Measurements from ENCODE around the gene P2RX1. TPM values are rescaled to one million over a fixed set of nuclear protein-coding genes. Genes with fewer than 3 reads are reported as not detected.

Gene P2RX1
- total and polyA plus RNA-seq, 2 donors (not counting 1 experiment from before 2014, with no cell fraction given): 25.7 to 84.7 TPM

GRCh38 chr17:3921502-3922319 is 5.4 kb upstream of the P2RX1 start:
- H3K79me2 ChIP-seq (ENCODE audit: control insufficient read depth, insufficient read depth, low read length): peaks cover 7% of the 10 kb centered on the region
- ChIA-PET POLR2A (interaction anchor here (1.2 kb wide), 1 partner anchor 40 kb away, joined by 4 read pairs; no protein-coding TSS in a partner anchor), CTCF (interaction anchor here (0.9 to 5.6 kb wide), 5 partner anchors 7 to 78 kb away, joined by 3 to 30 read pairs (median 3); no protein-coding TSS in a partner anchor)
- ATAC-seq (ENCODE audit: low read depth) (no peak), DNase-seq (no peak)
- no peak overlapping the region for H3K9ac ChIP-seq (ENCODE audit: low read length)
- no peak overlapping the region for H3K27ac ChIP-seq (ENCODE audit: low read length in 2 of 2)
- Mint-ChIP-seq H3K27me3 (no peaks in the 10 kb centered on the region), H3K9me3 (ENCODE audit: insufficient read depth) (no peaks in the 10 kb centered on the region), H3K4me3 (no peak overlapping the region), H3K4me1 (peaks cover 49% of the 10 kb centered on the region), H3K27ac (peak overlapping the region; percentile 80)
- 93% methylated on average over 27 of the region's 27 CpGs for WGBS (ENCODE audit: insufficient coverage)
- H3K9me3 ChIP-seq (ENCODE audit: control extremely low read depth in 1 of 3, control insufficient read depth in 2 of 3, insufficient read depth in 1 of 3, low read length in 2 of 3): peaks cover 0 to 3% (median 0%) of the 10 kb centered on the region in 3 donors
- H3K36me3 ChIP-seq (replicated peaks in 1 of 2; ENCODE audit: control extremely low read depth in 1 of 2, control insufficient read depth in 1 of 2, extremely low read depth in 1 of 2, insufficient read depth in 2 of 2, low read length in 1 of 2): peaks cover 2 to 15% of the 10 kb centered on the region in 2 experiments
- peaks cover 20% of the 10 kb centered on the region for H4K20me1 ChIP-seq (ENCODE audit: control insufficient read depth, insufficient read depth, low read length, poor library complexity, severe bottlenecking)
- no peak for TF ChIP-seq CTCF (IDR thresholded peaks at IDR 0.05)
- TF ChIP-seq EZH2 (IDR thresholded peaks at IDR 0.05; ENCODE audit: borderline replicate concordance, insufficient read depth, low read depth, low read length, poor library complexity, severe bottlenecking): no peak
- H3K4me2 ChIP-seq (replicated peaks; ENCODE audit: low read depth, low read length, poor library complexity, severe bottlenecking): no peak overlapping the region
- intact Hi-C loops (cut with micrococcal nuclease): no loop called here
- no peaks in the 10 kb centered on the region for H3K27me3 ChIP-seq (replicated peaks in 1 of 4; ENCODE audit: control extremely low read depth in 1 of 4, control insufficient read depth in 3 of 4, insufficient read depth in 4 of 4, low read length in 3 of 4)
- peaks cover 16 to 41% of the 10 kb centered on the region in 2 donors for H3K4me1 ChIP-seq (ENCODE audit: control insufficient read depth in 2 of 2, insufficient read depth in 2 of 2, low read length in 2 of 2)
- H2AFZ ChIP-seq (ENCODE audit: insufficient read depth, low read depth, low read length, poor library complexity, severe bottlenecking): no peak overlapping the region
- H3K4me3 ChIP-seq (ENCODE audit: control extremely low read depth in 1 of 5, extremely low read depth in 1 of 5, insufficient read depth in 1 of 5, low read depth in 2 of 5, low read length in 4 of 5): no peak overlapping the region

DNA sequence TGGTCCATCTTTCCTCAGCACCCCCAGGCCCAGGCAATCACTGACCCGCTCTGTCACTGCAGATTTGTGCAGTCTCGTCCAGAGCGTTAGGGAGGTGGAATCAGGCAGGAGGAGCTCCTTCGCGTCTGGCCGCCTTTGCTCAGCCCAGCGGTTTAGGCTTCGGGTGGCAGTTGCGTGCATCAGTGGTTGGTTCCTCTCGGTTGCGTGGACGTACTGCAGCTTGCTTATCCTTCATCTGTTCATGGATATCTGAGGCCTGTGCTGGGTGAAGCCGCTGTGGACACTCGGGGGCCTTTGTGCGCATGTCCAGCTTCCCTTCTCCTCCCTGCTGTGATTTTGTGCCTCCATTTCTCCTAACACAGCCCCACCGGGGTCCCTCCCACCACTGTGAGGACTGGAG is 4.7 kb upstream of the P2RX1 start:
- Histone ChIP-seq H3K27me3 (replicated peaks in 1 of 4; ENCODE audit: control extremely low read depth in 1 of 4, control insufficient read depth in 3 of 4, insufficient read depth in 4 of 4, low read length in 3 of 4) (no peaks in the 10 kb centered on the region), H3K36me3 (replicated peaks in 1 of 2; ENCODE audit: control extremely low read depth in 1 of 2, control insufficient read depth in 1 of 2, extremely low read depth in 1 of 2, insufficient read depth in 2 of 2, low read length in 1 of 2) (peaks cover 2 to 11% of the 10 kb centered on the region in 2 experiments), H2AFZ (ENCODE audit: insufficient read depth, low read depth, low read length, poor library complexity, severe bottlenecking) (no peak overlapping the region), H3K9me3 (ENCODE audit: control extremely low read depth in 1 of 3, control insufficient read depth in 2 of 3, insufficient read depth in 1 of 3, low read length in 2 of 3) (peaks cover 0 to 3% (median 0%) of the 10 kb centered on the region in 3 donors), H3K4me1 (ENCODE audit: control insufficient read depth in 2 of 2, insufficient read depth in 2 of 2, low read length in 2 of 2) (peaks cover 23 to 48% of the 10 kb centered on the region in 2 donors), H3K27ac (ENCODE audit: low read length in 2 of 2) (no peak overlapping the region), H3K9ac (ENCODE audit: low read length) (no peak overlapping the region), H3K4me3 (ENCODE audit: control extremely low read depth in 1 of 5, extremely low read depth in 1 of 5, insufficient read depth in 1 of 5, low read depth in 2 of 5, low read length in 4 of 5) (no peak overlapping the region), H3K4me2 (replicated peaks; ENCODE audit: low read depth, low read length, poor library complexity, severe bottlenecking) (no peak overlapping the region), H4K20me1 (ENCODE audit: control insufficient read depth, insufficient read depth, low read length, poor library complexity, severe bottlenecking) (peaks cover 14% of the 10 kb centered on the region), H3K79me2 (ENCODE audit: control insufficient read depth, insufficient read depth, low read length) (peaks cover 14% of the 10 kb centered on the region)
- 24% methylated on average over 14 of the region's 16 CpGs for WGBS (ENCODE audit: insufficient coverage)
- intact Hi-C loops (cut with micrococcal nuclease): no loop called here
- Mint-ChIP-seq H3K4me3 (no peak overlapping the region), H3K9me3 (ENCODE audit: insufficient read depth) (no peaks in the 10 kb centered on the region), H3K27me3 (no peaks in the 10 kb centered on the region), H3K27ac (peak overlapping the region; percentile 76), H3K4me1 (peaks cover 56% of the 10 kb centered on the region)
- no peak for TF ChIP-seq EZH2 (IDR thresholded peaks at IDR 0.05; ENCODE audit: borderline replicate concordance, insufficient read depth, low read depth, low read length, poor library complexity, severe bottlenecking)
- TF ChIP-seq CTCF (IDR thresholded peaks at IDR 0.05): no peak
- POLR2A ChIA-PET: interaction anchor here (0.9 to 1.2 kb wide), 2 partner anchors 28 to 40 kb away, joined by 4 to 6 read pairs; partner anchors contain the start of gene CAMKK1
- ATAC-seq (ENCODE audit: low read depth) (no peak), DNase-seq (peak; percentile 53)
- CTCF ChIA-PET: interaction anchor here (0.9 to 5.6 kb wide), 7 partner anchors 7 to 80 kb away, joined by 3 to 30 read pairs (median 3); no protein-coding TSS in a partner anchor
